SH-SY5Y (cell line): ENCODE results near the gene NME5.

Source experiments
- GATA2 ChIP-seq: IDR thresholded peaks from 2 replicates; pipeline ENCODE4 v1.6.1; 2011; ENCODE audit warnings: mild to moderate bottlenecking, low read depth, low read length
- GATA3 ChIP-seq: IDR thresholded peaks from 2 replicates; pipeline ENCODE4 v1.6.1; 2011; ENCODE audit warnings: low read depth, mild to moderate bottlenecking, low read length, moderate library complexity

GRCh38 chr5:138182808-138183207 is 43.6 kb upstream of the NME5 start:
- TF ChIP-seq GATA2: no peak
- no peak for TF ChIP-seq GATA3
